Spleen (tissue), 11 donors: Measurements from ENCODE around the gene TACC2. TPM values are rescaled to one million over a fixed set of nuclear protein-coding genes. Genes with fewer than 3 reads are reported as not detected.

Experiments
- DNase-seq: peaks from one replicate; pipeline ENCODE4 v3.0.0-alpha.2; 2020
- H3K27ac ChIP-seq, 8 donors: fragments of 200-600 bp; sonication (generic) in 7 of 8; 1 replicate in 4 of 8; 2 replicates in 4 of 8; pipeline versions ENCODE4 v1.5.0 to v1.8.0; 2016 to 2021; ENCODE audit warnings: inconsistent platforms in 4 of 8, mild to moderate bottlenecking in 4 of 8, moderate library complexity in 1 of 8
- H3K27me3 ChIP-seq, 7 donors: fragments of 200-600 bp; sonication (generic) in 6 of 7; replicated peaks in 1 of 7; 1 replicate in 4 of 7; 2 replicates in 3 of 7; pipeline versions ENCODE4 v1.5.0 to v1.8.0; 2016 to 2021; ENCODE audit warnings: inconsistent platforms in 3 of 7, mild to moderate bottlenecking in 1 of 7
- H3K36me3 ChIP-seq, 6 donors: fragments of 200-600 bp; sonication (generic) in 5 of 6; 1 replicate in 4 of 6; 2 replicates in 2 of 6; pipeline versions ENCODE4 v1.5.0 to v1.8.0; 2016 to 2021; ENCODE audit warnings: inconsistent platforms in 2 of 6
- H3K4me1 ChIP-seq, 6 donors: fragments of 200-600 bp; sonication (generic) in 5 of 6; 1 replicate in 3 of 6; 2 replicates in 3 of 6; pipeline versions ENCODE4 v1.5.0 to v1.8.0; 2016 to 2021; ENCODE audit warnings: inconsistent platforms in 3 of 6
- H3K4me3 ChIP-seq, 8 donors: fragments of 200-600 bp; sonication (generic) in 7 of 8; 1 replicate in 4 of 8; 2 replicates in 4 of 8; pipeline versions ENCODE4 v1.5.0 to v1.8.0; 2016 to 2021; ENCODE audit warnings: inconsistent platforms in 4 of 8, mild to moderate bottlenecking in 4 of 8, moderate library complexity in 2 of 8
- H3K9me3 ChIP-seq, 8 donors: fragments of 200-600 bp; sonication (generic) in 7 of 8; 1 replicate in 4 of 8; 2 replicates in 4 of 8; pipeline versions ENCODE4 v1.5.0 to v1.8.0; 2016 to 2021; ENCODE audit warnings: inconsistent platforms in 4 of 8
- POLR2A ChIP-seq, 3 donors: fragments of 450-650 bp; IDR thresholded peaks; one replicate each; pipeline ENCODE4 v1.5.1; 2017; ENCODE audit warnings: antibody characterized with exemption in 3 of 3, mild to moderate bottlenecking in 1 of 3
- POLR2AphosphoS5 ChIP-seq, 3 donors: sonication (generic); formaldehyde crosslinking; IDR thresholded peaks; one replicate each; pipeline ENCODE4 v1.5.1; 2017; ENCODE audit warnings: antibody characterized with exemption in 3 of 3
- WGBS, 5 donors: extraction: QIAGEN DNeasy Blood & Tissue Kit in 3 of 5; methylation state at CpG; one replicate each; pipeline versions ENCODE4 v1.1.5 to v1.1.7; 2013 to 2018; 5-methylcytosine and 5-hydroxymethylcytosine counted together
- intact Hi-C: fragments of 100-400 bp; cut with DNase I; formaldehyde crosslinking; loops from one replicate; pipeline ENCODE4 v1.15.0; 2023; ENCODE audit warnings: low total_unique reads
- polyA plus RNA-seq, 3 donors: library from polyadenylated mRNA; stranded (reverse); fragments of 200-250 nt; gene quantifications; one replicate each; pipeline ENCODE4 v1.2.1, GENCODE V29; 2013
- total RNA-seq, 7 donors: library from RNA; depleted of rRNA in 3 of 7; stranded (reverse); fragments of >200 nt in 3 of 7; fragmentation: NEBNext Ultra II Directional in 4 of 7; extraction: Animal tissue kit (Norgen Biotek cat#: 25700) in 4 of 7; gene quantifications; one replicate each; pipeline versions ENCODE4 v1.1.0 to v1.2.1, GENCODE V29; 2016 to 2021
- TF ChIP-seq, protein P1 (sequence below), 11 experiments: fragments of 200-600 bp in 7 of 11; fragments of 450-650 bp in 4 of 11; sonication (generic) in 4 of 11; IDR thresholded peaks in 8 of 11; conservative IDR thresholded peaks in 3 of 11; 1 replicate in 7 of 11; 2 replicates in 4 of 11; pipeline versions ENCODE4 v1.4.0 to v1.8.0; 2016 to 2021; ENCODE audit warnings: antibody characterized with exemption in 11 of 11, inconsistent platforms in 4 of 11, mild to moderate bottlenecking in 1 of 11
- donor health status: healthy with polysubstance abuse.
- donor health status: DM: no; HTN: no; CAD: no; lungs with moderate emphysema.
- donor health status: DM: no; HTN: no; CAD: no.
- donor health status: Bipolar disorder and iron deficiency.
- donor health status: healthy.
- donor health status: DM: no; HTN: no; CAD: no.
- donor health status: DM: yes; HTN: yes; CAD: no.

TACC2 gene
- total and polyA plus RNA-seq, 10 donors = 2.4 to 13.9 (median 4.5) TPM

DNA sequence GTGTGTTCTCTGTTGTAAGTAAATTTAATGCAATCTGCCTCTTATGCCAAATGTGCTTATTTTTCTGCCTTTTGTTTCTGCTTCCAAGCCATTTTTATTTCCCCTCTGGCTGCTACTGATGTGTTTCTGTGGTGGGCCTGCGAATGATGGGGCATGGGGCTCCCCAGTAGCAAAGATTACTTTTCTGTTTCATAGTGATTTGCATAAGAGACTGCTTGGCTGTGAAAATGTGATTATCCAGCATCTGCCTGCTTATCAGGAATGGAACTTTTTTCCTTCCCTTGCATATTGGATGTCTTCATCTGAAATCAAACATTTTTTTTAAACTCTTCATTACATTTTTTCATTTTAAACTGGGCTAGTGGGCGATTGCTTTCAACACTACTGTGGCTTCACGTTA lies 224.4 kb downstream of the TACC2 start:
- Histone ChIP-seq H3K36me3 (peaks cover 0 to 34% (median 0%) of the 10 kb centered on the region in 6 donors), H3K4me3 (no peak overlapping the region), H3K4me1 (peaks cover 0 to under 1% (median 0%) of the 10 kb centered on the region in 6 donors), H3K27ac (no peak overlapping the region), H3K27me3 (peaks cover 0 to 6% (median 0%) of the 10 kb centered on the region in 7 donors), H3K9me3 (no peaks in the 10 kb centered on the region)
- no peak for DNase-seq
- WGBS, 5 donors = 76 to 89% (median 80%) methylated on average over 3 of the region's 3 CpGs
- intact Hi-C loops = no loop called here
- TF ChIP-seq POLR2AphosphoS5 (IDR thresholded peaks at IDR 0.05) (no peak), POLR2A (IDR thresholded peaks at IDR 0.05) (no peak)
- TF ChIP-seq, protein P1, sequence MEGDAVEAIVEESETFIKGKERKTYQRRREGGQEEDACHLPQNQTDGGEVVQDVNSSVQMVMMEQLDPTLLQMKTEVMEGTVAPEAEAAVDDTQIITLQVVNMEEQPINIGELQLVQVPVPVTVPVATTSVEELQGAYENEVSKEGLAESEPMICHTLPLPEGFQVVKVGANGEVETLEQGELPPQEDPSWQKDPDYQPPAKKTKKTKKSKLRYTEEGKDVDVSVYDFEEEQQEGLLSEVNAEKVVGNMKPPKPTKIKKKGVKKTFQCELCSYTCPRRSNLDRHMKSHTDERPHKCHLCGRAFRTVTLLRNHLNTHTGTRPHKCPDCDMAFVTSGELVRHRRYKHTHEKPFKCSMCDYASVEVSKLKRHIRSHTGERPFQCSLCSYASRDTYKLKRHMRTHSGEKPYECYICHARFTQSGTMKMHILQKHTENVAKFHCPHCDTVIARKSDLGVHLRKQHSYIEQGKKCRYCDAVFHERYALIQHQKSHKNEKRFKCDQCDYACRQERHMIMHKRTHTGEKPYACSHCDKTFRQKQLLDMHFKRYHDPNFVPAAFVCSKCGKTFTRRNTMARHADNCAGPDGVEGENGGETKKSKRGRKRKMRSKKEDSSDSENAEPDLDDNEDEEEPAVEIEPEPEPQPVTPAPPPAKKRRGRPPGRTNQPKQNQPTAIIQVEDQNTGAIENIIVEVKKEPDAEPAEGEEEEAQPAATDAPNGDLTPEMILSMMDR (IDR thresholded peaks at IDR 0.05 in 8 of 11, conservative IDR thresholded peaks at IDR 0.05 in 3 of 11) = no peak

DNA sequence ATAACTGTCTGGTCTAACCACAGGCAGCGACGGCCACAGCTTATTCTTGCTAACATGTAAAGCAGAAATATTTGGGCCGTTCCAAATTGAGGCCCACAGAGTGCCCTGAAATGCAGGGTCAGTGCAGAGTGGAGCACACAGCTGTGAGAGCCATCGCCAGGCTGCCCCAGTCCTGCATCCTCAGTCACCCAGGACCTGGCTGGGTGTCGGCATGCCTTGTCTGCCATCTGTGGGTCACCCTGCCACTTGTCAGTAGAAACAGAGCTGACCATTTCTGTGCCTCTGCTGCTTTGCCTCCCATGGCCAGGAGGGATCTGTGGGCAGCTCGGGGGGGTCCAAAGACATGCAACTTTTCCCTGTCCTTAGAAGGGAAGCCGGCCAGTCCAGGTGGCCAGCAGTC lies 224.8 kb downstream of the TACC2 start:
- Histone ChIP-seq H3K4me1 (no peaks in the 10 kb centered on the region), H3K9me3 (no peaks in the 10 kb centered on the region), H3K27me3 (peaks cover 0 to 6% (median 0%) of the 10 kb centered on the region in 7 donors), H3K27ac (no peak overlapping the region), H3K36me3 (peaks cover 0 to 38% (median 0%) of the 10 kb centered on the region in 6 donors), H3K4me3 (no peak overlapping the region)
- DNase-seq = no peak
- intact Hi-C loops = no loop called here
- 87 to 90% (median 88%) methylated on average over 6 to 7 of the region's 7 CpGs for WGBS, 5 donors
- TF ChIP-seq POLR2AphosphoS5 (IDR thresholded peaks at IDR 0.05) = no peak
- no peak for TF ChIP-seq POLR2A (IDR thresholded peaks at IDR 0.05)
- TF ChIP-seq, protein P1 (IDR thresholded peaks at IDR 0.05 in 8 of 11, conservative IDR thresholded peaks at IDR 0.05 in 3 of 11) = no peak

DNA sequence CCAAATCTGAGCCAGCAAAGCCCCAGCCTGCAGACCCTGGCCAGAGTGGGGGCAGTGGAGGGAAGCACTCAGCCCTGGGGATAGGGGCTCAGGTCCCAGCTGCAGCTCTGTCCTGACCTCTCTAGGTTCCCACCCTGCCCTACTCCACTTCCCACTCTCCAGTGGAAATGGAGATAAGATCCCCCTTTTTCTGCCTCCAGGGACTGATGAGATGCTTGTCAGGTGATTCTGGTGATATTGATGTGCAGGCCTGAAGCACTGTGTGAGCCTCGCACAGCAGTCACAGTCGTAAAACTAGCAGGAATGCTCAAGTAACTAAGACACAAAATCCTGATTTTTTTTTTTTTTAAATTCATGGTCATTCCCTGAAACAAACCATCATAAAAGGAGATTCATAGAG lies 227.1 kb downstream of the TACC2 start:
- peaks cover 0 to 30% (median 0%) of the 10 kb centered on the region in 6 donors for H3K36me3 ChIP-seq
- DNase-seq = no peak
- H3K4me3 ChIP-seq = no peak overlapping the region
- H3K9me3 ChIP-seq = no peaks in the 10 kb centered on the region
- H3K27me3 ChIP-seq = peaks cover 0 to 6% (median 0%) of the 10 kb centered on the region in 7 donors
- intact Hi-C loops = no loop called here
- WGBS, 5 donors = 91 to 97% (median 93%) methylated on average over 2 of the region's 2 CpGs
- TF ChIP-seq, protein P1 (IDR thresholded peaks at IDR 0.05 in 8 of 11, conservative IDR thresholded peaks at IDR 0.05 in 3 of 11) = no peak
- TF ChIP-seq POLR2AphosphoS5 (IDR thresholded peaks at IDR 0.05) (no peak), POLR2A (IDR thresholded peaks at IDR 0.05) (no peak)
- H3K4me1 ChIP-seq = no peaks in the 10 kb centered on the region
- no peak overlapping the region for H3K27ac ChIP-seq

DNA sequence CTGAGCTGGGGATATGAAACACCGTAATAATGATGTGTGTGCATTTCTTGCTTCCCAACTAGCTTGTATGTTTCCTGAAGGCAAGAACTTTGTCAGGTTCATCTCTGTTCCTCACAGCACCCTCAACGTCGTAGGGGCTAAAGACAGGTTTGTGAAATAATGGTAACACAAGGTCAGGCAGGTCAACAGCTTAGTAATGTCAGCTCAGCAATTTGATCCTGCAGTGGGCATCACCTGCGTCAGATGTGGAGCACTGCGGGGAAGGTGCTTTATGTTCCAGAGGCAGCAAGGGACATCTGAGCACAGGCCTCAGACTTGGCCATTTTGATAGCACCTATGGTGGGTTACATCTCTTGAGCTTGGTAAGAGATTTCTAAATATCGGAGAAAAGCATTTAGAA lies 230.4 kb downstream of the TACC2 start:
- TF ChIP-seq POLR2A (IDR thresholded peaks at IDR 0.05) (no peak), POLR2AphosphoS5 (IDR thresholded peaks at IDR 0.05) (no peak)
- TF ChIP-seq, protein P1 (IDR thresholded peaks at IDR 0.05 in 8 of 11, conservative IDR thresholded peaks at IDR 0.05 in 3 of 11) = no peak
- intact Hi-C loops = no loop called here
- H3K9me3 ChIP-seq = no peaks in the 10 kb centered on the region
- WGBS, 5 donors = 88 to 94% (median 93%) methylated on average over 6 of the region's 6 CpGs
- H3K4me1 ChIP-seq = no peaks in the 10 kb centered on the region
- no peak for DNase-seq
- H3K4me3 ChIP-seq = no peak overlapping the region
- H3K27ac ChIP-seq = no peak overlapping the region
- peaks cover 0 to 21% (median 0%) of the 10 kb centered on the region in 6 donors for H3K36me3 ChIP-seq
- H3K27me3 ChIP-seq = peaks cover 0 to 6% (median 0%) of the 10 kb centered on the region in 7 donors
